PC-9 (cell line): Measurements from ENCODE around the gene MOV10L1.

Source experiments
- EZH2 ChIP-seq: fragments of 200-600 bp; sonication (generic); IDR thresholded peaks from 2 replicates; pipeline ENCODE4 v1.8.0; 2017; ENCODE audit warnings: antibody characterized with exemption, low read depth
- TF ChIP-seq, protein P1 (sequence below): fragments of 200-600 bp; sonication (generic); conservative IDR thresholded peaks from 2 replicates; pipeline ENCODE4 v1.6.1; 2017; ENCODE audit warnings: mixed run types, antibody characterized with exemption, mild to moderate bottlenecking, moderate library complexity

- TF ChIP-seq, protein P1, sequence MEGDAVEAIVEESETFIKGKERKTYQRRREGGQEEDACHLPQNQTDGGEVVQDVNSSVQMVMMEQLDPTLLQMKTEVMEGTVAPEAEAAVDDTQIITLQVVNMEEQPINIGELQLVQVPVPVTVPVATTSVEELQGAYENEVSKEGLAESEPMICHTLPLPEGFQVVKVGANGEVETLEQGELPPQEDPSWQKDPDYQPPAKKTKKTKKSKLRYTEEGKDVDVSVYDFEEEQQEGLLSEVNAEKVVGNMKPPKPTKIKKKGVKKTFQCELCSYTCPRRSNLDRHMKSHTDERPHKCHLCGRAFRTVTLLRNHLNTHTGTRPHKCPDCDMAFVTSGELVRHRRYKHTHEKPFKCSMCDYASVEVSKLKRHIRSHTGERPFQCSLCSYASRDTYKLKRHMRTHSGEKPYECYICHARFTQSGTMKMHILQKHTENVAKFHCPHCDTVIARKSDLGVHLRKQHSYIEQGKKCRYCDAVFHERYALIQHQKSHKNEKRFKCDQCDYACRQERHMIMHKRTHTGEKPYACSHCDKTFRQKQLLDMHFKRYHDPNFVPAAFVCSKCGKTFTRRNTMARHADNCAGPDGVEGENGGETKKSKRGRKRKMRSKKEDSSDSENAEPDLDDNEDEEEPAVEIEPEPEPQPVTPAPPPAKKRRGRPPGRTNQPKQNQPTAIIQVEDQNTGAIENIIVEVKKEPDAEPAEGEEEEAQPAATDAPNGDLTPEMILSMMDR, result no peak
- no peak for TF ChIP-seq EZH2
Measured at GRCh38 chr22:50205781-50206569, 116.2 kb downstream of the MOV10L1 start.
